Large intestine (tissue), 3 donors: Measurements from ENCODE around the gene INPP4B. TPM values are rescaled to one million over a fixed set of nuclear protein-coding genes. Genes with fewer than 3 reads are reported as not detected.
"Not testable (repeated sequence)": the region's sequence is repeated elsewhere in the genome, so short reads cannot be mapped to it uniquely, and the experiment has no call there.

ENCODE experiments used
- DNase-seq, 2 donors: peaks; one replicate each; pipeline versions ENCODE4 v3.0.0 to v3.0.0-alpha.2; 2013
- H3K27ac ChIP-seq: one replicate; pipeline ENCODE4 v1.5.1; 2013; ENCODE audit warnings: low read length
- H3K27me3 ChIP-seq: 2 replicates; pipeline ENCODE4 v1.6.1; 2013; ENCODE audit warnings: low read length; ENCODE audit not compliant: control insufficient read depth, insufficient read depth
- H3K36me3 ChIP-seq: 2 replicates; pipeline ENCODE4 v1.6.1; 2013; ENCODE audit warnings: low read length; ENCODE audit not compliant: control insufficient read depth, insufficient read depth
- H3K4me1 ChIP-seq: one replicate; pipeline ENCODE4 v1.6.1; 2013; ENCODE audit warnings: low read length; ENCODE audit not compliant: control insufficient read depth, insufficient read depth
- H3K4me3 ChIP-seq: one replicate; pipeline ENCODE4 v1.5.1; 2013; ENCODE audit warnings: low read length
- H3K9me3 ChIP-seq: one replicate; pipeline ENCODE4 v1.6.1; 2013; ENCODE audit warnings: mild to moderate bottlenecking, low read depth, low read length, moderate library complexity; ENCODE audit not compliant: control insufficient read depth
- WGBS: methylation state at CpG from one replicate; pipeline ENCODE4 v1.1.5; 2013; ENCODE audit warnings: low lambda C conversion rate; ENCODE audit not compliant: insufficient coverage; 5-methylcytosine and 5-hydroxymethylcytosine counted together
- polyA plus RNA-seq: library from polyadenylated mRNA; unstranded; fragments of 120-200 nt; gene quantifications from one replicate; pipeline ENCODE4 v1.2.1, GENCODE V29; 2013

Gene INPP4B
- polyA plus RNA-seq, 1 donor = 6.6 TPM

GRCh38 chr4:142645475-142646108 lies 200.5 kb downstream of the INPP4B start:
- no peaks in the 10 kb centered on the region for H3K4me1 ChIP-seq
- no peak for DNase-seq
- H3K36me3 ChIP-seq = no peaks in the 10 kb centered on the region
- no CpG with 5 or more reads among the region's 4 CpGs for WGBS
- no peaks in the 10 kb centered on the region for H3K27me3 ChIP-seq
- H3K9me3 ChIP-seq = peaks cover 3% of the 10 kb centered on the region
- H3K4me3 ChIP-seq = no peak overlapping the region
- no peak overlapping the region for H3K27ac ChIP-seq

GRCh38 chr4:142644628-142645027 lies 201.5 kb downstream of the INPP4B start:
- not testable (repeated sequence) for H3K9me3 ChIP-seq, H3K27me3 ChIP-seq
- no CpG with 5 or more reads among the region's 1 CpG for WGBS

GRCh38 chr4:142637614-142638013 lies 208.5 kb downstream of the INPP4B start:
- no peaks in the 10 kb centered on the region for H3K36me3 ChIP-seq
- WGBS = no CpG with 5 or more reads among the region's 2 CpGs
- no peak overlapping the region for H3K4me3 ChIP-seq
- no peaks in the 10 kb centered on the region for H3K27me3 ChIP-seq
- no peaks in the 10 kb centered on the region for H3K4me1 ChIP-seq
- no peaks in the 10 kb centered on the region for H3K9me3 ChIP-seq
- H3K27ac ChIP-seq = no peak overlapping the region
- no peak for DNase-seq

More at GRCh38 chr4:142644628-142645027, 201.5 kb downstream of the INPP4B start:
- H3K4me3 ChIP-seq, H3K36me3 ChIP-seq, H3K4me1 ChIP-seq, H3K27ac ChIP-seq, DNase-seq: not testable (repeated sequence)

- no peak for DNase-seq
- WGBS = no CpG with 5 or more reads among the region's 2 CpGs
- no peak overlapping the region for H3K4me3 ChIP-seq
Measured at GRCh38 chr4:142631836-142632235, 214.3 kb downstream of the INPP4B start.

GRCh38 chr4:142615324-142615665 lies 230.8 kb downstream of the INPP4B start:
- no peak overlapping the region for H3K4me3 ChIP-seq
- no peak overlapping the region for H3K27ac ChIP-seq
- no peaks in the 10 kb centered on the region for H3K36me3 ChIP-seq
- no peaks in the 10 kb centered on the region for H3K27me3 ChIP-seq
- no peak for DNase-seq
- WGBS = 100% methylated on average over 1 of the region's 2 CpGs
- no peaks in the 10 kb centered on the region for H3K4me1 ChIP-seq
- no peaks in the 10 kb centered on the region for H3K9me3 ChIP-seq

More at GRCh38 chr4:142631836-142632235, 214.3 kb downstream of the INPP4B start:
- Histone ChIP-seq H3K27ac (no peak overlapping the region), H3K4me1 (no peaks in the 10 kb centered on the region), H3K27me3 (no peaks in the 10 kb centered on the region), H3K36me3 (no peaks in the 10 kb centered on the region), H3K9me3 (no peaks in the 10 kb centered on the region)

GRCh38 chr4:142614621-142615323 lies 231.3 kb downstream of the INPP4B start:
- Histone ChIP-seq H3K4me1 (no peaks in the 10 kb centered on the region), H3K27me3 (no peaks in the 10 kb centered on the region), H3K9me3 (no peaks in the 10 kb centered on the region), H3K4me3 (no peak overlapping the region), H3K27ac (no peak overlapping the region), H3K36me3 (no peaks in the 10 kb centered on the region)
- DNase-seq = no peak
- WGBS = 90% methylated on average over 2 of the region's 2 CpGs

- WGBS = no CpG with 5 or more reads among the region's 1 CpG
- Histone ChIP-seq H3K27ac (peak overlapping the region; percentile 3), H3K27me3 (no peaks in the 10 kb centered on the region), H3K4me3 (no peak overlapping the region), H3K4me1 (no peaks in the 10 kb centered on the region), H3K36me3 (no peaks in the 10 kb centered on the region), H3K9me3 (peaks cover 14% of the 10 kb centered on the region)
- DNase-seq = peak in 1 of 2 donors; percentile 52
Measured at GRCh38 chr4:142607976-142608375, 238.1 kb downstream of the INPP4B start.

- Histone ChIP-seq H3K36me3 (no peaks in the 10 kb centered on the region), H3K4me1 (no peaks in the 10 kb centered on the region), H3K27me3 (no peaks in the 10 kb centered on the region), H3K4me3 (no peak overlapping the region), H3K27ac (no peak overlapping the region), H3K9me3 (peaks cover 17% of the 10 kb centered on the region)
- WGBS = 71% methylated on average over 1 of the region's 1 CpG
- DNase-seq = no peak
Measured at GRCh38 chr4:142600952-142601351, 245.1 kb downstream of the INPP4B start.

GRCh38 chr4:142598132-142598531 lies 248.0 kb downstream of the INPP4B start:
- H3K27ac ChIP-seq = no peak overlapping the region
- no peak for DNase-seq
- no peaks in the 10 kb centered on the region for H3K36me3 ChIP-seq
- no peaks in the 10 kb centered on the region for H3K27me3 ChIP-seq
- H3K4me1 ChIP-seq = no peaks in the 10 kb centered on the region
- H3K4me3 ChIP-seq = no peak overlapping the region
- H3K9me3 ChIP-seq = peaks cover 5% of the 10 kb centered on the region

GRCh38 chr4:142596595-142596994 lies 249.5 kb downstream of the INPP4B start:
- DNase-seq = no peak
- H3K4me1 ChIP-seq = no peaks in the 10 kb centered on the region
- no peaks in the 10 kb centered on the region for H3K36me3 ChIP-seq
- 100% methylated on average over 1 of the region's 3 CpGs for WGBS
- no peak overlapping the region for H3K27ac ChIP-seq
- H3K27me3 ChIP-seq = no peaks in the 10 kb centered on the region
- H3K9me3 ChIP-seq = no peaks in the 10 kb centered on the region
- H3K4me3 ChIP-seq = no peak overlapping the region

- Histone ChIP-seq H3K36me3 (no peaks in the 10 kb centered on the region), H3K9me3 (no peaks in the 10 kb centered on the region), H3K27me3 (no peaks in the 10 kb centered on the region), H3K4me3 (no peak overlapping the region), H3K4me1 (no peaks in the 10 kb centered on the region), H3K27ac (no peak overlapping the region)
- WGBS = no CpG with 5 or more reads among the region's 2 CpGs
- DNase-seq = no peak
Measured at GRCh38 chr4:142596121-142596520, 250.0 kb downstream of the INPP4B start.
